Measurements from ENCODE around the gene CDKN1A. TPM values are rescaled to one million over a fixed set of nuclear protein-coding genes. Genes with fewer than 3 reads are reported as not detected.

CDKN1A gene
- total RNA-seq, 1 donor from 2014 or later, result 50.4 TPM

GRCh38 chr6:36727505-36728021 is 49.0 kb downstream of the CDKN1A start:
- CTCF ChIA-PET, result interaction anchor here (2.4 to 2.7 kb wide), 2 partner anchors 32 to 112 kb away, joined by 8 to 9 read pairs; no protein-coding TSS in a partner anchor
- no peak for DNase-seq

DNA sequence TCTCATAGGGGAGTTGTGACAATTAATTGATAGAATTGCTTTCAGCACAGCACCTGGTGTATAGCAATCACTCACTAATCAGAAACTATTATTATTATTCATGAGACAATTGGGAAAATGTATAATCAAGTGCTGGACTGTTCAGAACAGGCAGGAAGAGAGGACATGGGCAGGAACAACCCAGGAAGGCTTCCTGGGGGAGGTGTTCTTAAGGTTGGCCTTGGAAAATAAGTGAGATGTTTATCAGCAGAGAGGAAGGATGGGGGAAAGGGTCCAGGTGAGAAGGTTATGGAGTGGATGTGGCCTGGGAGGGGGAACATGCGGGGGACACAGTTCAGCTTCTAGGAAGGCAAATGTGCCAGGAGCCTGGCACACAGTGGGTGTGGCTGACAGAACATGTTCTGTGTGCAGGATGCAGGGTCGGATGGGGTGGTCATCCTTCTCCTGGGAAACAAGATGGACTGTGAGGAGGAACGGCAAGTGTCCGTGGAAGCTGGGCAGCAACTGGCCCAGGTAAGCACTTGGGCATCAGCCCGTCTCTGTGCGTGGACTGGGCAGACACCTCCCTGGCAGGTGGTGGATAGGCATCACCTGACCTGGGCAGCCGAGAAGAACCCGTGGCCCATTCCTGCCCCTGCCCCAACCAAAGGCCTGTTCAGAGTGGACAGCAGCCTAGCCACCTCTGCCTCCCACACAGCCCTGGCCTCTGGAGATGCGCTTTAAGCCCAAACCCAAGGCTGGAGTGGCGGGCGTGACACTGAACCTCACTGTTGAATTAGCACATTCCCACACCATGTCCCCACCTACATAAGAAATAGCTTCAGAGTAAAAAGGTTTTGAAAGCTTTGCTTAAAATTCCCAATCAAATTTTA is 50.0 kb downstream of the CDKN1A start:
- Mint-ChIP-seq H3K4me3 (no peak overlapping the region), H3K9me3 (no peaks in the 10 kb centered on the region), H3K27me3 (no peaks in the 10 kb centered on the region), H3K36me3 (ENCODE audit: low read depth) (no peaks in the 10 kb centered on the region), H3K4me1 (peaks cover 50% of the 10 kb centered on the region), H3K27ac (no peak overlapping the region)
- no peak for ATAC-seq (ENCODE audit: low read depth)
- no peak for DNase-seq
- TF ChIP-seq, protein P1, sequence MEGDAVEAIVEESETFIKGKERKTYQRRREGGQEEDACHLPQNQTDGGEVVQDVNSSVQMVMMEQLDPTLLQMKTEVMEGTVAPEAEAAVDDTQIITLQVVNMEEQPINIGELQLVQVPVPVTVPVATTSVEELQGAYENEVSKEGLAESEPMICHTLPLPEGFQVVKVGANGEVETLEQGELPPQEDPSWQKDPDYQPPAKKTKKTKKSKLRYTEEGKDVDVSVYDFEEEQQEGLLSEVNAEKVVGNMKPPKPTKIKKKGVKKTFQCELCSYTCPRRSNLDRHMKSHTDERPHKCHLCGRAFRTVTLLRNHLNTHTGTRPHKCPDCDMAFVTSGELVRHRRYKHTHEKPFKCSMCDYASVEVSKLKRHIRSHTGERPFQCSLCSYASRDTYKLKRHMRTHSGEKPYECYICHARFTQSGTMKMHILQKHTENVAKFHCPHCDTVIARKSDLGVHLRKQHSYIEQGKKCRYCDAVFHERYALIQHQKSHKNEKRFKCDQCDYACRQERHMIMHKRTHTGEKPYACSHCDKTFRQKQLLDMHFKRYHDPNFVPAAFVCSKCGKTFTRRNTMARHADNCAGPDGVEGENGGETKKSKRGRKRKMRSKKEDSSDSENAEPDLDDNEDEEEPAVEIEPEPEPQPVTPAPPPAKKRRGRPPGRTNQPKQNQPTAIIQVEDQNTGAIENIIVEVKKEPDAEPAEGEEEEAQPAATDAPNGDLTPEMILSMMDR (IDR thresholded peaks at IDR 0.05), result no peak
- intact Hi-C loops (cut with micrococcal nuclease), result no loop called here
- ChIA-PET POLR2A (interaction anchor here (0.8 kb wide), 1 partner anchor 113 kb away, joined by 13 read pairs; no protein-coding TSS in a partner anchor), CTCF (interaction anchor here (2.4 to 2.7 kb wide), 2 partner anchors 31 to 113 kb away, joined by 8 to 9 read pairs; no protein-coding TSS in a partner anchor)

More at GRCh38 chr6:36727505-36728021, 49.0 kb downstream of the CDKN1A start:
- H3K4me1 Mint-ChIP-seq, result peaks cover 48% of the 10 kb centered on the region
- ATAC-seq (ENCODE audit: low read depth), result peak; percentile 30
- TF ChIP-seq, protein P1 (IDR thresholded peaks at IDR 0.05), result no peak
- H3K27me3 Mint-ChIP-seq, result no peaks in the 10 kb centered on the region
- H3K4me3 Mint-ChIP-seq, result no peak overlapping the region
- H3K27ac Mint-ChIP-seq, result no peak overlapping the region
- H3K36me3 Mint-ChIP-seq (ENCODE audit: low read depth), result no peaks in the 10 kb centered on the region
- POLR2A ChIA-PET, result interaction anchor here (0.6 to 1.3 kb wide), 3 partner anchors 47 to 112 kb away, joined by 3 to 13 read pairs (median 6); no protein-coding TSS in a partner anchor
- H3K9me3 Mint-ChIP-seq, result no peaks in the 10 kb centered on the region
- intact Hi-C loops (cut with micrococcal nuclease), result loop anchor here (1.0 to 2.0 kb wide), 2 partner anchors 28 to 35 kb away; no protein-coding TSS in a partner anchor

GRCh38 chr6:36729161-36729524 is 50.6 kb downstream of the CDKN1A start:
- intact Hi-C loops (cut with micrococcal nuclease), result no loop called here
- Mint-ChIP-seq H3K4me1 (peaks cover 52% of the 10 kb centered on the region), H3K27ac (no peak overlapping the region), H3K27me3 (no peaks in the 10 kb centered on the region), H3K9me3 (no peaks in the 10 kb centered on the region), H3K4me3 (no peak overlapping the region), H3K36me3 (ENCODE audit: low read depth) (no peaks in the 10 kb centered on the region)
- no peak for DNase-seq
- ATAC-seq (ENCODE audit: low read depth), result no peak
- TF ChIP-seq, protein P1 (IDR thresholded peaks at IDR 0.05), result no peak
- CTCF ChIA-PET, result interaction anchor here (2.7 kb wide), 1 partner anchor 114 kb away, joined by 9 read pairs; no protein-coding TSS in a partner anchor
- POLR2A ChIA-PET, result no interaction called here

DNA sequence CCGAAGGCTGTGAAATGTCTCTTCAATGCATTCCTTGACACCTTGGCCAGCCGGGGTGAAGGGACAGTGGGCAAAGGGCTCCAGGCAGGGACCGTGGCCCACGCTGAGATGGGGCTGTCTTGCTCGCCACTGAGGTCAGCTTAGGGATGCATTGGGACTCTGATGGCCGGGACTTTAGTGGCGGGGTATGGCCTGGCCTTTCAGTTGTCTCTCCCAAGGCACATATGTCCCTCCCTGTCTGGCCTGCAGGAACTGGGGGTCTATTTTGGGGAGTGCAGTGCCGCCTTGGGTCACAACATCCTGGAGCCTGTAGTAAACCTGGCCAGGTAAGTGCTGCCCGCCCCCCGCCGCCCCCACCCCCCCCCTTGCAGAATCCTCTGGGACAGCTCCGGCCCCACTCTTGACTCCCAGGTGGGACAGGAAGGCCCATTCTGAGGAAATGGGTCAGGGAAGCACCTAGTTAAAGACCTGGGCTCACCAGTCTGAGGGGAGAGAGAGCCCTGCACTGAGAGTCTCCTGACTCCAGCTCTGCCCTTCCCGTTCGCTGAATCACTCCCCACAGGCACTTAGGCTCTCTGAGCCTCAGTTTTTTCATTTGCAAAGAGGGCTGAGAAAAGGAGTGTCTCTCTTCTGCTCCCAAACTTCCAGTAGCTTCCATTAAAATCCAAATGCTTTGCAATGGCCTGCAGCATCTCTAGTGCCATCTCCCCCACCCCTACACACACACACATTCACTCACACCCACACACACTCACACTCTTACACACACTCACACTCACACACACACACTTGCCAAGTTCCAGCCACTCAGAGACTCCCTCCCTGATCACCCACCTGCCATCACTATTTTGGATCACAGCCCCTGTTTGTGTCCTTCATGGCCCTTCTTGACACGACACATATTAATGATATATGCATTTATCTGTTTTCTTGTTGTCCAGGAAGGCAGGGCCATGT is 52.2 kb downstream of the CDKN1A start:
- H3K36me3 Mint-ChIP-seq (ENCODE audit: low read depth), result no peaks in the 10 kb centered on the region
- CTCF ChIA-PET, result no interaction called here
- H3K27ac Mint-ChIP-seq, result no peak overlapping the region
- H3K4me1 Mint-ChIP-seq, result peaks cover 47% of the 10 kb centered on the region
- intact Hi-C loops (cut with micrococcal nuclease), result no loop called here
- H3K9me3 Mint-ChIP-seq, result no peaks in the 10 kb centered on the region
- DNase-seq, result no peak
- no peak for ATAC-seq (ENCODE audit: low read depth)
- TF ChIP-seq, protein P1 (IDR thresholded peaks at IDR 0.05), result no peak
- H3K4me3 Mint-ChIP-seq, result no peak overlapping the region
- no peaks in the 10 kb centered on the region for H3K27me3 Mint-ChIP-seq
- POLR2A ChIA-PET, result interaction anchor here (1.4 kb wide), 1 partner anchor 24 kb away, joined by 3 read pairs; no protein-coding TSS in a partner anchor

Data from activated B cell treated with CpG ODN at 0.5 μM for 24 hours (primary cell).